RWPE2 (cell line): ENCODE measurements around the gene RECQL5.

ENCODE experiments used
- ATAC-seq: fragments of 200-7000 bp; cut with Tn5 transposase; 3 replicates; pipeline ENCODE4 v1.9.1; 2021; ENCODE audit warnings: low read depth
- DNase-seq: peaks from one replicate; pipeline ENCODE4 v3.0.0-alpha.2; 2020; ENCODE audit warnings: low spot score
- H3K27ac ChIP-seq: fragments of 450-650 bp; 2 replicates; pipeline ENCODE4 v1.5.1; 2017; ENCODE audit warnings: mild to moderate bottlenecking; ENCODE audit not compliant: poor library complexity, severe bottlenecking
- H3K27me3 ChIP-seq: fragments of 250-450 bp; sonication (Bioruptor Pico); 2 replicates; pipeline ENCODE4 v1.5.1; 2021; ENCODE audit warnings: mild to moderate bottlenecking, moderate library complexity; ENCODE audit not compliant: insufficient read depth, poor library complexity, severe bottlenecking
- H3K36me3 ChIP-seq: fragments of 250-450 bp; sonication (Bioruptor Pico); 2 replicates; pipeline ENCODE4 v1.5.1; 2020; ENCODE audit warnings: low read depth, mild to moderate bottlenecking, moderate library complexity
- H3K4me1 ChIP-seq: fragments of 250-450 bp; sonication (Bioruptor Pico); 2 replicates; pipeline ENCODE4 v1.5.1; 2021; ENCODE audit warnings: mild to moderate bottlenecking, moderate library complexity; ENCODE audit not compliant: insufficient read depth, poor library complexity, severe bottlenecking
- H3K4me3 ChIP-seq: fragments of 250-450 bp; sonication (Bioruptor Pico); 2 replicates; pipeline ENCODE4 v1.5.1; 2021; ENCODE audit warnings: mild to moderate bottlenecking, moderate library complexity; ENCODE audit not compliant: severe bottlenecking
- H3K9me3 ChIP-seq: fragments of 250-450 bp; sonication (Bioruptor Pico); 2 replicates; pipeline ENCODE4 v1.5.1; 2021; ENCODE audit warnings: mild to moderate bottlenecking, moderate library complexity; ENCODE audit not compliant: severe bottlenecking
- CTCF ChIP-seq: fragments of 450-650 bp; IDR thresholded peaks from one replicate; pipeline ENCODE4 v1.5.1; 2017; ENCODE audit warnings: mild to moderate bottlenecking, moderate library complexity; ENCODE audit not compliant: poor library complexity, severe bottlenecking

The RECQL5 gene

GRCh38 chr17:75634754-75635609, 32.0 kb downstream of the RECQL5 start:
- no peak for DNase-seq
- no peak for ATAC-seq
- TF ChIP-seq CTCF, result no peak
- no peaks in the 10 kb centered on the region for H3K27me3 ChIP-seq
- H3K9me3 ChIP-seq, result no peaks in the 10 kb centered on the region
- peaks cover 24% of the 10 kb centered on the region; the same call in 1 of the 2 replicates for H3K36me3 ChIP-seq
- H3K4me1 ChIP-seq, result peaks cover 3% of the 10 kb centered on the region
- no peak overlapping the region for H3K4me3 ChIP-seq
- no peak overlapping the region for H3K27ac ChIP-seq

- H3K27me3 ChIP-seq, result no peaks in the 10 kb centered on the region
- H3K9me3 ChIP-seq, result no peaks in the 10 kb centered on the region
- H3K4me1 ChIP-seq, result peaks cover 3% of the 10 kb centered on the region
- H3K4me3 ChIP-seq, result no peak overlapping the region
- DNase-seq (no peak), ATAC-seq (no peak)
- no peak for TF ChIP-seq CTCF
- H3K27ac ChIP-seq, result no peak overlapping the region
- peaks cover 24% of the 10 kb centered on the region; the same call in 1 of the 2 replicates for H3K36me3 ChIP-seq
Measured at GRCh38 chr17:75634376-75634740, 32.6 kb downstream of the RECQL5 start.

GRCh38 chr17:75633486-75634375, 33.2 kb downstream of the RECQL5 start:
- H3K9me3 ChIP-seq, result no peaks in the 10 kb centered on the region
- peaks cover 3% of the 10 kb centered on the region for H3K4me1 ChIP-seq
- H3K36me3 ChIP-seq, result peaks cover 21% of the 10 kb centered on the region; the same call in 1 of the 2 replicates
- peak overlapping the region; percentile 34 for H3K27ac ChIP-seq
- DNase-seq (no peak), ATAC-seq (peak; percentile 83)
- H3K27me3 ChIP-seq, result no peaks in the 10 kb centered on the region
- H3K4me3 ChIP-seq, result no peak overlapping the region
- peak; percentile 59 for TF ChIP-seq CTCF

- ATAC-seq (peak; percentile 68), DNase-seq (no peak)
- no peaks in the 10 kb centered on the region for H3K9me3 ChIP-seq
- H3K36me3 ChIP-seq, result peaks cover 13% of the 10 kb centered on the region; the same call in 1 of the 2 replicates
- TF ChIP-seq CTCF, result peak; percentile 82
- H3K27me3 ChIP-seq, result no peaks in the 10 kb centered on the region
- H3K4me1 ChIP-seq, result peaks cover 3% of the 10 kb centered on the region
- H3K27ac ChIP-seq, result peak within 1 kb of the TSS; percentile 34
- no peak within 1 kb of the TSS for H3K4me3 ChIP-seq
Measured at GRCh38 chr17:75632863-75633485, 34.0 kb downstream of the RECQL5 start, which contains the start of gene SMIM5. TSS of gene SMIM5 (plus strand) at chr17:75633434. CDS start at chr17:75640202, 6,768 bp downstream.
